NCI-H1105 treated with DMSO at 0.1 percent for 48 hours (cell line): Measurements from ENCODE around the gene BTBD10.

Source experiments
- DNase-seq: peaks from one replicate; lab custom pipeline; 2025; lab: John Stamatoyannopoulos, UW

The BTBD10 gene

DNA sequence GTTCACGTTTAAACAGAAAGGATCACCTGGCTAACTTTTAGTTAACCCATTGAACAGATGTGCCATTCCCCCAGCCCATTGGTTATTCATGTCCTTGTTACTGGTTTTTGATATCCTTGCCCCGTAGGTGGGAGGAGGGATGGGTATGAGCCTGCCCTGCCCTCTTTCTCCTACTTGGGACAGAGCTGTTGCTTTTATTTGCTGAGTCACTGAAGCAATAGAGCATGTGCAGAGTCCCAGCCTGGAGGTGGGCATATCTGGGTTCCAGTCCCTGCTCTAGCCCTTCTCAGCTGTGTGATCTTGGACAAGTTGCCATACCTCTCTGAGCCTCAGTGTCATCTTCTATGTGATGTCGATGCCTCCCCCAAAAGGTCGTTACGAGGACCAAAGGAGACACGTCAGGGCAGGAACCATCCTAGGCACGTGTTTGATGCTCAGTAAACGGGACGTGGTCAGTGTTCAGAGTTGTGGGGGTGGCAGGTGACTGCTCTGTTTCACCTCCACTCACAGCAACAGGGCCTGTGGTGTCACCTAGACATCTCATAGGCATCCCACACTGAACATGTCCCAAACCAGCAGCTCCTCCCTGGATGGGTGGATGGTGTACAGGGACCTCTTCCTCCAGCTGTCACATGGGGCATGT is 124.5 kb downstream of the BTBD10 start:
- no peak for DNase-seq

DNA sequence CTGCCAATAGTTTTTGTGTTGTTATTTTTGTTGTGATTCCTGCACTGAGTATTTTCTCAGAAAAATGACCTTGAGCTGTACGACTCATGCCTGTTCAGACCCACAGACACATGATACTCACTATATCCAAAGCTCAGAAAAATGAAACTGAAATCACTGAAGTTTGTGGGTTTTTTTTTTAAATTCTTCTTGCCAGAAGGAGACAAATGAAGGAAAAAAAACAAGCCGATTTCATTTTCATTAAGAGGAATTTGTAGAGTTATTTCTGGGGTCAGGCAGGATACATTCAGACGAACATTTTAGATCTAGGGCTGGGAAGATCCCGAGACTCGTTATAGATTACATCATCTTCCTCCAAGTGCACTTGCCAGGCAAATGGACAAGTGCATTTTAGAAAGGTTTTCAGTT is 125.0 kb downstream of the BTBD10 start:
- no peak for DNase-seq
